ENCODE results near the gene THADA.
"Not testable (repeated sequence)": the region's sequence is repeated elsewhere in the genome, so short reads cannot be mapped to it uniquely, and the experiment has no call there.

THADA gene

DNA sequence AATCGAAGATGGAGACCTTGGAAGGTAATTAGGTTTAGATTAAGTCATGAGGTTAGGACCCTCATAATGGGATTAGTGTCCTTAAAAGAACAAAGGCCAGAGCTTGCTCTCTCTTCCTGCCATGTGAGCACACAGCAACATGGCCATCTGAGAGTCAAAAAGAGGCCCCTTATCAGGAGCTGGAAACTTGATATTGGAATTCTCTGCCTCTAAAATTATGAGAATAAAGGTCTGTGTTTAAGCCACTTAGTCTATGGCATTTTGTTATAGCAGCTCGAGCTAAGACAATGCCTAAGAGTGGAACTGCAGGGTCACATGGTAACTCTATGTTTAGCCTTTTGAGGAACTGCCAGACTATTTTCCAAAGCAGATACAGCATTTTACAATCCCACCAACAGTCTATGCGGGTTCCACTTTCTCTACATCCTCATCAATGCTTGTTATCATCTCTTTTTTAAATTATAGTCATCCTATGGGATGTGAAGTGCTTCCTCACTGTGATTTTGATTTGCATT, 42.4 kb downstream of the THADA start:
- Histone ChIP-seq H3K36me3 (ENCODE audit: insufficient read depth) (no peaks in the 10 kb centered on the region), H3K4me2 (no peak overlapping the region), H3K4me3 (IDR thresholded peaks at IDR 0.05; ENCODE audit: insufficient read depth, low read depth, low read length) (no peak overlapping the region), H3K27me3 (ENCODE audit: insufficient read depth, low read depth) (no peaks in the 10 kb centered on the region), H3K79me2 (ENCODE audit: insufficient read depth, low read depth) (no peaks in the 10 kb centered on the region), H2AFZ (ENCODE audit: low read depth) (no peak overlapping the region), H4K20me1 (ENCODE audit: insufficient read depth) (no peaks in the 10 kb centered on the region), H3K4me1 (ENCODE audit: low read depth, poor library complexity, severe bottlenecking) (peaks cover 11% of the 10 kb centered on the region), H3K9ac (no peak overlapping the region), H3K27ac (no peak overlapping the region)
- TF ChIP-seq, protein P1, sequence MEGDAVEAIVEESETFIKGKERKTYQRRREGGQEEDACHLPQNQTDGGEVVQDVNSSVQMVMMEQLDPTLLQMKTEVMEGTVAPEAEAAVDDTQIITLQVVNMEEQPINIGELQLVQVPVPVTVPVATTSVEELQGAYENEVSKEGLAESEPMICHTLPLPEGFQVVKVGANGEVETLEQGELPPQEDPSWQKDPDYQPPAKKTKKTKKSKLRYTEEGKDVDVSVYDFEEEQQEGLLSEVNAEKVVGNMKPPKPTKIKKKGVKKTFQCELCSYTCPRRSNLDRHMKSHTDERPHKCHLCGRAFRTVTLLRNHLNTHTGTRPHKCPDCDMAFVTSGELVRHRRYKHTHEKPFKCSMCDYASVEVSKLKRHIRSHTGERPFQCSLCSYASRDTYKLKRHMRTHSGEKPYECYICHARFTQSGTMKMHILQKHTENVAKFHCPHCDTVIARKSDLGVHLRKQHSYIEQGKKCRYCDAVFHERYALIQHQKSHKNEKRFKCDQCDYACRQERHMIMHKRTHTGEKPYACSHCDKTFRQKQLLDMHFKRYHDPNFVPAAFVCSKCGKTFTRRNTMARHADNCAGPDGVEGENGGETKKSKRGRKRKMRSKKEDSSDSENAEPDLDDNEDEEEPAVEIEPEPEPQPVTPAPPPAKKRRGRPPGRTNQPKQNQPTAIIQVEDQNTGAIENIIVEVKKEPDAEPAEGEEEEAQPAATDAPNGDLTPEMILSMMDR (conservative IDR thresholded peaks at IDR 0.05; ENCODE audit: low read depth, low read length) = no peak

DNA sequence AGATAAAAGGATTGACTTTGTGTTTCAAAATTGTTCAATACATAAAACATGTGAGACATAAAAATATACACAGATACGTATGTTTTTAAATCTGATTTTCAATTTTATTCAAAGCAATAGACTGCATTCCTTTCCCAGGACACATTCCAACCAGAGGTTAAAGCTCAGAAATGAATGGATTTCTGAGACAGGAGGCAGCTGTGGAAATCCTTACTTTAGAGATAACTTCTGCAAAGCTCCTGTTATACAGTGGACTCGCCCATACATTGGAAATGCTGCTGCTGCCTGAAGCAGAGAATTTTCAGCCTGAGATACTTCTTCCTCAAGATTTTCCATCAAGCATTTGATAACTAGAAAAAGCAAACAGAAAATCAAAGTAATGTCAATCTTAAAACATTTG, 43.8 kb downstream of the THADA start:
- Histone ChIP-seq H3K4me1 (ENCODE audit: low read depth, poor library complexity, severe bottlenecking) (no peaks in the 10 kb centered on the region), H3K9ac (no peak overlapping the region), H3K36me3 (ENCODE audit: insufficient read depth) (no peaks in the 10 kb centered on the region), H4K20me1 (ENCODE audit: insufficient read depth) (no peaks in the 10 kb centered on the region), H3K4me3 (IDR thresholded peaks at IDR 0.05; ENCODE audit: insufficient read depth, low read depth, low read length) (no peak overlapping the region), H3K27ac (no peak overlapping the region), H3K4me2 (no peak overlapping the region), H3K27me3 (ENCODE audit: insufficient read depth, low read depth) (no peaks in the 10 kb centered on the region), H2AFZ (ENCODE audit: low read depth) (no peak overlapping the region), H3K79me2 (ENCODE audit: insufficient read depth, low read depth) (no peaks in the 10 kb centered on the region)
- TF ChIP-seq, protein P1 (conservative IDR thresholded peaks at IDR 0.05; ENCODE audit: low read depth, low read length) = no peak

DNA sequence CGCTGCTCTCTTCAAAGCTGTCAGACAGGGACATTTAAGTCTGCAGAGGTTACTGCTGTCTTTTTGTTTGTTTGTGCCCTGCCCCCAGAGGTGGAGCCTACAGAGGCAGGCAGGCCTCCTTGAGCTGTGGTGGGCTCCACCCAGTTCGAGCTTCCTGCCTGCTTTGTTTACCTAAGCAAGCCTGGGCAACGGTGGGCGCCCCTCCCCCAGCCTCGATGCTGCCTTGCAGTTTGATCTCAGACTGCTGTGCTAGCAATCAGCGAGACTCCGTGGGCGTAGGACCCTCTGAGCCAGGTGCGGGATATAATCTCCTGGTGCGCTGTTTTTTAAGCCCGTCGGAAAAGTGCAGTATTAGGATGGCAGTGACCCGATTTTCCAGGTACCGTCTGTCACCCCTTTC, 47.5 kb downstream of the THADA start:
- H4K20me1 ChIP-seq (ENCODE audit: insufficient read depth); H3K36me3 ChIP-seq (ENCODE audit: insufficient read depth); H3K9ac ChIP-seq; H3K4me1 ChIP-seq (ENCODE audit: low read depth, poor library complexity, severe bottlenecking); H3K79me2 ChIP-seq (ENCODE audit: insufficient read depth, low read depth); H3K27me3 ChIP-seq (ENCODE audit: insufficient read depth, low read depth); H3K4me2 ChIP-seq; H3K27ac ChIP-seq; H2AFZ ChIP-seq (ENCODE audit: low read depth); H3K4me3 ChIP-seq (IDR thresholded peaks at IDR 0.05; ENCODE audit: insufficient read depth, low read depth, low read length): not testable (repeated sequence)

DNA sequence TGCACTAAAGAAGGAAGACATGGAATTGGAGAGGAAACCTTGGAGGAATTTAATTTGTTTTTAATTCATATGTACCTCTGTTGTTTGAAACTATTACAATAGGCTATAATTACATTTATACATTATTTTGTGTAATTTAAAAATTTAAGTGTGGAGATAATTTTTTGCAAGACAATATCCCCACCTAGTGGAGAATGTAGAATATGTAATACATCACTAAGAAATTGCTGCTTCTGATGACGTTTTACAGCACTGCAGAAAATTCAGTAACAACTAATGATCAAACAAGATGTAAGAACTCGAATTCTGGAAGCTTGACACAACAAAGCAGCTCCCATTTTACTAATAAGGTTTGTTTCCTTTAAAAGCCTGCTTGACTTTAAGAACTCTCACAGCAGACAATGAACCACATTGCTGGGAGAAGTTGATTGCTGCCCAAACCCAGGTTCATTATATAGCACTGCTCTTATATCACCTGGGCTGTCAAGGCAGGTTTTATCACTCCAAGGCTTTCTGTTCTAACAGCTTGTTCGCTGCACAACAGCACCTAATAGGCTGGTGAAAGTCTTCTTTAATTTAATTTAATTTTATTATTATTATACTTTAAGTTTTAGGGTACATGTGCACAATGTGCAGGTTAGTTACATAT, 53.4 kb downstream of the THADA start:
- Histone ChIP-seq H3K36me3 (ENCODE audit: insufficient read depth) (no peaks in the 10 kb centered on the region), H3K4me1 (ENCODE audit: low read depth, poor library complexity, severe bottlenecking) (peaks cover 21% of the 10 kb centered on the region), H3K27me3 (ENCODE audit: insufficient read depth, low read depth) (no peaks in the 10 kb centered on the region), H3K27ac (no peak overlapping the region), H2AFZ (ENCODE audit: low read depth) (no peak overlapping the region), H4K20me1 (ENCODE audit: insufficient read depth) (no peaks in the 10 kb centered on the region), H3K4me3 (IDR thresholded peaks at IDR 0.05; ENCODE audit: insufficient read depth, low read depth, low read length) (no peak overlapping the region), H3K79me2 (ENCODE audit: insufficient read depth, low read depth) (no peaks in the 10 kb centered on the region), H3K9ac (no peak overlapping the region), H3K4me2 (no peak overlapping the region)
- TF ChIP-seq, protein P1 (conservative IDR thresholded peaks at IDR 0.05; ENCODE audit: low read depth, low read length) = peak; percentile 89

DNA sequence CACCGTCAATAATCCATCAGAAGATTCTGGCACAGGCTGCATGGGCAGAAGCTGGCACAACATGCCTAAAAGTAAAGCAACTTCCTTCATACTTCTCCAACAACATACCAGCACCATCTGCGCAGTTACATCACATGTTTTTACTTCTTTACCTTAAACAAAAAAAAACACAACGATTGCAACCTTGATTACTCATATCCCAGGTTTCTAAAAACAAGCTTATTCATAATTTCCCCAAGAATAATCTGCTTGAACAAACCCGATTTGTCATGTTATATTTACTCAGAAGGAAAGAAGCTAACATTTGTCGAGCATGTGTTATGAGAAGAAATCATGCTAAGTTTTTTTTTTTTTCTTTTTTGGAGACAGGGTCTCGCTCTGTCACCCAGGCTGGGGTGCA, 54.7 kb downstream of the THADA start:
- H3K27me3 ChIP-seq (ENCODE audit: insufficient read depth, low read depth) = no peaks in the 10 kb centered on the region
- no peak overlapping the region for H2AFZ ChIP-seq (ENCODE audit: low read depth)
- TF ChIP-seq, protein P1 (conservative IDR thresholded peaks at IDR 0.05; ENCODE audit: low read depth, low read length) = no peak
- peaks cover 21% of the 10 kb centered on the region for H3K4me1 ChIP-seq (ENCODE audit: low read depth, poor library complexity, severe bottlenecking)
- no peak overlapping the region for H3K4me3 ChIP-seq (IDR thresholded peaks at IDR 0.05; ENCODE audit: insufficient read depth, low read depth, low read length)
- H3K4me2 ChIP-seq = no peak overlapping the region
- H3K9ac ChIP-seq = no peak overlapping the region
- no peaks in the 10 kb centered on the region for H3K79me2 ChIP-seq (ENCODE audit: insufficient read depth, low read depth)
- no peaks in the 10 kb centered on the region for H4K20me1 ChIP-seq (ENCODE audit: insufficient read depth)
- no peaks in the 10 kb centered on the region for H3K36me3 ChIP-seq (ENCODE audit: insufficient read depth)
- H3K27ac ChIP-seq = no peak overlapping the region

All from KMS-11 (cell line).